Limb (tissue), 2 donors: ENCODE data around the gene LTN1.
"Not testable (repeated sequence)": the region's sequence is repeated elsewhere in the genome, so short reads cannot be mapped to it uniquely, and the experiment has no call there.

Experiments used
- DNase-seq, 2 donors: peaks; one replicate each; pipeline ENCODE4 v3.0.0-alpha.2; 2016; ENCODE audit errors: extremely low spot score in 2 of 2

Gene LTN1

DNA sequence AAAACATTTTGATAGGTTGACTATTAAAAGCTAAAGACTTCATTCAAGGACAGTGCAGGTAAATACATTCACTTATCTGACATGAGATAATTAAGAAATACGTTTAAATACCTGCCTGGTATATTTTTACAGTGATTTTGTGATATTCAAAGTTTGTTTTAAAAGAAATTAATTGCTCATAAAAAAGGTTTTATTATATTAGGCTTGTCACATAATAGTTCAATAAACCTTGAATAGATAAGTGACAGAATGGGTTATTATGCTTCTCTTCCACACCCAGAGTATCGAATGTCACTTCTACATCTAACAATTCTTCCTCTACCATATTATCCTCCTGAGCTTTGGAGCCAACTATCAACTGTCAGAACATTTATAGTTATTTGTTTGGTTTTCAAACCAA lies 60.0 kb downstream of the LTN1 start:
- no peak for DNase-seq

DNA sequence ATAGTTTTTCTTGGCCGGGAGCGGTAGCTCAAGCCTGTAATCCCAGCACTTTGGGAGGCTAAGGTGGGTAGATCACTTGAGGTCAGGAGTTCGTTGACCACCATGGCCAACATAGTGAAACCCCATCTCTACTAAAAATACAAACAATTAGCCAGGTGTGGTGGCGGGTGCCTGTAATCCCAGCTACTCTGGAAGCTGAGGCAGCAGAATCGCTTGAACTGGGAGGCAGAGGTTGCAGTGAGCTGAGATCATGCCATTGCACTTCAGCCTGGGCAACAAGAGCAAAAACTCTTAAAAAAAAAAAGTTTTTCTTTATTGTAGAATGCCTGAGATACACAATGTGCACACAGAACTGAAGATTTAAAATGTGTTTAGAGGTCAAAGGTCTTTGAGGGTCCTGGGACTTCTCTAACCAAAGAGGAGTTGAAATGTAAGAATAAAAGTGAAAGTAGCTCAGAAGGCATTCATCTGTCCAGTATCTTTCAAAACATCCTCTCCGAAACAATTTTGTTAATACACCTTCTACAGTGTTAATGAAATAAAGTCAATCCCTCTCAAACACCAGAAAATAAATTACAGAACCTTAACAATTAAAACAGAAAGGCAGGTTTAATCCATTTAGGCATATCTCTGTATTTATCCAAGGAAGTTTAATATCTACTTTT lies 60.8 kb downstream of the LTN1 start:
- not testable (repeated sequence) for DNase-seq

- DNase-seq, result no peak
These were observed 63.9 kb downstream of the LTN1 start for GRCh38 chr21:28928578-28929420.

DNA sequence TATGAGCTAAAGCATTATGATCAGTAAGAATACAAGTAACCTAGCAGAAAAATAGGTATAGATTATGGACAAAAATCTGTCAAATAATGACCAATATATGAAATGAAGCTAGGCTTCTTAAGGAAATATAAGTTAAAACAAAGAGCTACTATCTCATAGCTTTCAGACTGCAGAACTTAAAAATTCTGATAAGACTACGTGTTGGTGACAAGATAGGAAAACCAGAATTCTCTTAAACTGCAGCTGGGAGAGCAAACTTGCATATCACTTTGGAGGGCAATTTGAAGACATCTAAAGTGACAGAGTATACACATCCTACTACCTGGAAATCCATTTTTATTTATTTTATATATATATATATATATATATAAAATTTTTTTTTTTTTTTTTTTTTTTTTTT lies 65.5 kb downstream of the LTN1 start:
- no peak for DNase-seq

DNA sequence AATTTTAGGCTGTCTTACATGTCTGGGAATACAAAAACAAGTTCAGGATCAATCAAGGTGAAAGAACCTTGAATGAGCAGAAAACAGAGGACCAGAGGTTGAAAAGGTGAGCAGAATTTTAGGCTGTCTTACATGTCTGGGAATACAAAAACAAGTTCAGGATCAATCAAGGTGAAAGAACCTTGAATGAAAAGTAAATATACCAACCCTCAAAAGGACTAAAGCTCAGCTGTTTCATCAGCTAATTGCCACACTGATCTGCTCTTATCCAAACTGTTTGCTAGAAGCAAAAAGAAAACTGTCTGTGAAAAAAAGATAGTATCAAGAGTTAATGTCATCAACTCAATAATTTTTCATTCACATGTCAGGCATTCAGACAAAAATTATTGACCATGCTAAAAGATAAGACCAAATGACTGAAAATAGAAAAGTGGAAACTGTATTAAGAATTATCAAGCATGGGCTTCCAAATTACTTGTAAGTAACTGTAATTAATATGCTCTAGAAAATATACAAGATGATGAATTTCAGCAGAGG lies 69.2 kb downstream of the LTN1 start:
- DNase-seq, result no peak

GRCh38 chr21:28922368-28922767 lies 70.3 kb downstream of the LTN1 start:
- DNase-seq, result no peak

GRCh38 chr21:28916150-28916893 lies 76.4 kb downstream of the LTN1 start:
- peak in 1 of 2 donors; percentile 9 for DNase-seq

DNA sequence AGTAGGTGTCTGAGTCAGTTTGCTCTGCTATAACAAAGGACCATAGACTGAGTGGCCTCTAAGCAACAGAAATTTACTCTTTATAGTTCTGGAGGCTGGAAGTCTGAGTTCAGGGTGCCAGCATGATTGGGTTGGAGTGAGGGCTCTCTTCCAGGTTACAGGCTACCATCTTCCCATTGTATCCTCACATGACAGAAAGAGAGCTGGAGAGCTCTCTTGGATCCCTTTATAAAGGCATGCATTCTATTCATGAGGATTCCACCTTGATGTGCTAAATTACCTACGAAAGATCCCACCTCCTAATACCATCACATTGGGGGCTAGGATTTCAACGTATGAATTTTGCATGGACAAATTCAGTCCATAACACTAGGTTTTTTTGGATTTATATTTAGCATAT lies 79.6 kb downstream of the LTN1 start:
- no peak for DNase-seq

DNA sequence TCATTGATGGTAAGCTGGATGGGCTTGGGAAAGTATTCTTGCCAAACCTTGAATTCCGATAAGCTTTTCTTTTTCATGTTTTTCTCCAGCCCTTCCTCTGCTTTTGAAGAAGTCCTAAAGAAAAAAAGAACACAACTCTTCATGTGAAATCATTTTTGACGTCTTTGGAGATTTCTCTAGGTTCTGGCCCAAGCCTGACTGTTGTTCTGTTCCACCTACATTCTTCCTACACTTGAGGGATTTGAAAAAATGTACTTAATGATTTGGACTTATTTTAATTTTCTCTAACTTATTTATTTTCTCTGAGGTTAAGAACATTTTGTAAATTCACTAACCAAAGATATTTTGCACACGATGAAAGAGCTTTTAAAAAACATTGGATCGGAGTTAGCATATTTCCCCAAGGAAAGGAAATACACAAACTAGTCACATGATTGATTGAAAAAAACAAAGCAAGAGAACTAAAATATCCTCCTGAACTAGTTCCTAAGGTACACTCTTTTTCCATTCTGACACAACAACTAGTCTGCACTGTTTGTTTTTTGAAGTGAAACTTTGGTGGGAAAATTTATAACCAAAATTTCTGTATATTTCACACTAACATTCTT lies 82.3 kb downstream of the LTN1 start:
- no peak for DNase-seq

- DNase-seq, result no peak
These were observed 84.3 kb downstream of the LTN1 start for GRCh38 chr21:28908351-28908750.

DNA sequence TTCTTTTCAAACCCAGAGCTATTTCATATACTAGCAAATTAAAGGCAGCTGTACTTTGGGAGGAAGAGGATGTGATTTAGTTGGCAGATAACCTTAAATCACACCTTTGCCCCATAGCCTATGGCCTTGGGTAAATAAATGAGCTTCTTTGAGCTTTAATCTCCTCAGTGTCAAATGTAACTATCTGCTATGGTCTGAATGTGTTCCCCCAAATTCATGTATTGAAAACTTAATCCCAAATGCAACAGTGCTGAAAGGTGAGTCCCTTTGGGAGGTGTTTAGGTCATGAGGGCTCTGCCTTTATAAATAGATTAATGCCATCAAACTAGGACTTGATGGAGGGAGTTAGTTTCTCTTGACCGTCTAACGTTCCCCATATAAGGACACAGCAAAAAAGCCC lies 85.8 kb downstream of the LTN1 start:
- DNase-seq, result no peak

- DNase-seq, result no peak
These were observed 86.4 kb downstream of the LTN1 start for GRCh38 chr21:28906236-28906635.

- DNase-seq, result no peak
These were observed 87.7 kb downstream of the LTN1 start for GRCh38 chr21:28904961-28905435.

DNA sequence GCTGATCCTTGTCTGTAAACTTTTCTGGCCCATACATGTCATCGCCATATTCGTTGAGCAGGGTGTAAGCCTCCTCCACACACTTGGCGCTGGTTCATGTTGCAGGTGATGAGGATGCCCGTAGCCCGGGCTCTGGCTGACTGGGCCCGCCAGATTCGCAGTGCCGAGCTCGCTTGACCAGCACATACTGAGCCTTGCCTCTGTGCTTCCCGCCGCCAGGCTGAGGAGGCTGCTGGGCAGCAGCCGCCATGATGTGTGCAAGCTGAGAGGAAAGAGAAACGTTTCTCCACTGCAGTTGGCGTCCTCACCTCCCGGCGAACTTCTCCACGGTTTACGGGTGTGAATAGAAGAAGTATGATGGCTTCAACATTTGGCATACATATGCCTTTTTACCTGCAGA lies 89.2 kb downstream of the LTN1 start:
- DNase-seq, result no peak

GRCh38 chr21:28900481-28900880 lies 92.2 kb downstream of the LTN1 start:
- no peak for DNase-seq

DNA sequence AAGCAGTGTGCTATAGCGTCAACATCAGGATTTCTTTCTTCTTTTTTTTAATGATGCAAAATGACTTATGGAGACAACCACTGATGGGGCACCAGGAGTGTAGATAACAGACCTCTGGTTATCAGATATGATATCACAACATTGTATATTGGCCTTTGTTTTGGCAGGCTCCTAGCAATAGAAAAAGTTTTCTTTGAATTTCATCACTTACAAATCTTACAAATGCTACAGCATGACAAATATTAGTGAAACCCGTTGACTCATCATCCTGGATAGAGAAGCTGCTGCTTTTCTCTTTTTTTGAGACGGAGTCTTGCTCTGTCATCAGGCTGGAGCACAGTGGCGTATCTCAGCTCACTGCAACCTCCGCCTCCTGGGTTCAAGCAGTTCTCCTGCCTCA lies 92.9 kb downstream of the LTN1 start:
- no peak for DNase-seq

DNA sequence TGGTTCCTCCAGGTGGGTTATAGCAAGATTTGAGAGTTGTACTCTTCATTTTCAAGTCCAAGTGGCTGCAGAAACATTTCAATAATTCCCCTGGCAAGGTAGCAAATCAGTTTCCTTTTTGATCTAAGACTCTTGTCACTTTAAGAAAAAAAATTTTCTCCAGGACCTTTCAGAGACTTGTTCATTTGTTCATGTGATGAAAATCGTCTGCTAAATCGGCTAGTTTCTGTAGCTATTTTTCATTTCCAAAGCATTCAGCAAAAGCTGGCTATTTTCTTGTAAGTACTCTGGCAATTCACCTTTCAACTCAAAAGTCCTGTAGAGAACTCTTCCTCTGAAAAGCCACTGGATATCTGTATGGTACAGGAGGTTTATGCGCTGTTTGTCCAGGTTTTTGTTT lies 93.5 kb downstream of the LTN1 start:
- DNase-seq, result no peak

GRCh38 chr21:28893687-28894086 lies 99.0 kb downstream of the LTN1 start:
- DNase-seq, result no peak

DNA sequence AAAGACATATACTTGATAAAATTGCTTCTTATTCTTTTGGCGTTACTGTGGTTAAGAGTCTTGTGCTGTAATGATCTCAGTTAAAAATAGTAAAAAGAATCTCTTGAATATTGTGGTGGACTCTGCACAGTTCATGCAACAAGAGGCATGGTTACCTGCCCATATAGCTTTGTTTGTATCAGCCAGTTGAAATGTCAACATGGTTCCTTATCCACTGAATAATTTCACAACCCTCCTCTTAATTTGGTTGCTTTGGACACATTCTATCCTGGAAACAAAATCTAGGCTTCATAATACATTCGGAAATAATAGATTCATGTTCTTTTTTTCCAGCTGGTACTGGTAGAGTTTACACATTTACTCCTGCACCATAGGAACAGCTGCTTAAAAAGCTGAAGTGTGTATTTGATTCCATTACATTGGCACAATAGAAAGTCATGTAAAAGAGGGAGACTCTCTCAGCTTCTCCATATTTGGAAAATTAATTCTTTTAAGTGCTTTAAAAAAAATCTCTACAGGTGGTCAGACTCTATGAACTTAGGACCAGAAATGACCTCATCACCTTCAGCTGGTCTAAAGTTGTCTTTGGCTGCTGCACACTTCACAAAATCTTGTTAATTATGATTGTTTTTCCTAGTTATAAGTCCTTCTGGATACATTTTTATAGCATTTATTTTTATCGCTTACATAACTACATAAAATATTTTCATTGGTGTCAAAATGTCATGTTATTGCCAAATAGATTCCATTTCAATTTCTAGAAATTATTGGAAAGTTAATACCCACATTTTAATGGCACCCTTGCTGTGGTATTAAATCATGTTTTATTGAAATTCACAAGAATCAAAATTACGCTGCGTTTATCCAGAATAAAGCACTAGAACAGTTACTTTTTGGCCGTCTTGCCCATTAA lies 100.2 kb downstream of the LTN1 start:
- DNase-seq, result no peak

DNA sequence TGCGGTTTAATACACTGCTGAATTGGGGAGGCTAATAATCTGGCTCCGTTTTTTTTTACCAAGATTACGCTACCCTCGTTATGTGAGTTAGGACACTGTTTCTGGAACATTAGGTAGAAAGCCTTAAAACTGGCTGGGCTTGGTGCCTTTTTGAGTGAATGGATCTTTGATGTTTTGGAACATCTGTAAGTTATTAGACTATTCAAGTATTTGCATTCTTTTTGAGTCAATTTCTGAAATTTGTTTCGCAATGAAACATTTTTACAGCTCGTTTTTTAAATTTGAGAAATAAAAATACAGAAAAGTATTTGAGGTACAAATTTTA lies 106.9 kb downstream of the LTN1 start:
- DNase-seq, result no peak
